ENCODE data around the gene TTBK2.
"Not testable (repeated sequence)": the region's sequence is repeated elsewhere in the genome, so short reads cannot be mapped to it uniquely, and the experiment has no call there.

The TTBK2 gene

DNA sequence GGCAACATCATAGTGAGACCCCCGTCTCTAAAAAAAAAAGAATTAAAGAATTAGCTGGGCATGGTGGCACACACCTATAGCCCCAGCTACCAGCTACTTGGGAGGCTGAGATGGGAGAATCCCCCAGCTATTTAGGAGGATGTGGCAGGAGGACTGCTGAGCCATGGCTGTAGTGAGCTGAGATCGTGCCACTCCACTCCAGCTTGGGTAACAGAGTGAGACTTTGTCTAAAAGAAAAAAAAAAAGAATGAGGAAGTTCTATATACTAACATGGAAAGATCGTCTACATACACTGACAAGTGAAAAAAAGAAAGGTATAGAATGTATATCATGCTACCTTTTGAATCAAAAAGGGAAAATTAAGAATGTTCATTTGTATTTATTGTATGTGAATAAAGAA lies 99.8 kb downstream of the TTBK2 start:
- DNase-seq = no peak

DNA sequence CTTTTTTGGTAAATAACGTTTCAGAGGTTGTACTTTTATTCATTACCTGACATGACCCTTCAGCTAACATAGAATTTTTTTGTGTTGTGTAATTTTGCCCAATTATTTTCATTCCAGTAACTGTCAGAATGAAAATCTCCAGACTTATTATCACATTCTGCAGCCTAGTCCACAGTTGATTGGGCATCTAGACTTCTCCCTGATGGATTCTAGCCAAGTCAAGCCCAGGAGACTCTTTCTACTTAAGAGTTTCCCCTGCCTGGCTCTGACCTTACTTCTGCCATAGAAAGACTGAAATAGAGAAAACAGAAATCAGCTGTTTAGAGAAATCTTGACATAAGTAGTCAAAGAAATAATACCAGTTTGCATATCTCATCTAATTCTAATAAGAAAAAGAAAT lies 100.8 kb downstream of the TTBK2 start:
- DNase-seq = no peak

DNA sequence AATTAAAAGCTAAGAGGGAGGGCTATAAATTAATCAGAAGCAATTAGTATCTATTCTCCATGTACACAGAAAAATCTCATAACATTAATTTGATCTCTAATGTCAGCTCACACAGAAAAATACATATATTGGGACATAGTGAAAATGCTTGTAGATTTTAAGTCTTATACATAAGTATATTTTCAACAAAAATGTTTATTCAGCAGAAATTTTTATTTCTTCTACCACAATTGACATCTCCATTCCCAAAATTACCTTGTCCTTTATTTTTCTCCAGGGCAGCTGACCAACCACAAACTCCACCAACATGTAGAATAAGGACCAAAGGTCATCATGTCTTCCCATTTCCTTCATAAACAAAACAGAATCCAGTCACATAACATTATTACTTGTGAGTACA lies 109.1 kb downstream of the TTBK2 start:
- no peak for DNase-seq

DNA sequence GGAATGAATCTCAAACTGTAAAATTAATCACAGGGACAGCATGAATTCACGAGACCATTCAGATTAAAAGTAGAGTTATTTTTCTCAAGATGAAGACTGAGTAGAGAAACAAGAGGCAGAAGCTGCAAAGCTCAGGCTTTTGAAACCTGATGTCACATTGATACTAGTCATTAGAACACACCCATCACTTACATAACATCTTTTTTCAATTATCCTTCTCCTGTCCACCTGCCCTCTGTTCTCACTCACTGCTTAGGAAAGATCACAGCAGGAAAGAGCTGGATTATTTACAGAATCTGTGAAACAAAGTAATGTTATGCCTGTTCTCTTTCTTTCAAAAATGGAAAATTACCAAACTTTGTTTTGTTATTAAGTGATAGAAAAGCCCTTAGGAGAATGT lies 111.7 kb downstream of the TTBK2 start:
- DNase-seq = peak; percentile 60

DNA sequence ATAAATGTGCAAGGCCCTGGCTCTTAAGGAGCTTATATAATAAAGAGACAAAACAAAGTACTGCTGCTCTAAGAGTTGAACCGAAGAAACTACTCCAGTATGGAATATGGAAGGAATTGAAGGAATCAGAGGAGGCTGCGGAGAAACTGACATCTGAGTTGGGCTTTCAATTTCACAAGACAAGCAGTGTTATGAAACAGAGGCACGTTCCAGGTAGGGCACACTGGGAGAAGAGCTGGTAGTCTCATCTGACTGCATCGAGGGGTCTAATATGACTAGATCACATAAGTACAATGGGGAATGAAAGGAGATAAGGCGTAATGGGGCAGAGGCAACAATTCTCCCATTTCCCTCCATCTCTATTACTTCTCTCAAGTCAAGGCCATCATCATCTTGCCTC lies 115.3 kb downstream of the TTBK2 start:
- no peak for DNase-seq

DNA sequence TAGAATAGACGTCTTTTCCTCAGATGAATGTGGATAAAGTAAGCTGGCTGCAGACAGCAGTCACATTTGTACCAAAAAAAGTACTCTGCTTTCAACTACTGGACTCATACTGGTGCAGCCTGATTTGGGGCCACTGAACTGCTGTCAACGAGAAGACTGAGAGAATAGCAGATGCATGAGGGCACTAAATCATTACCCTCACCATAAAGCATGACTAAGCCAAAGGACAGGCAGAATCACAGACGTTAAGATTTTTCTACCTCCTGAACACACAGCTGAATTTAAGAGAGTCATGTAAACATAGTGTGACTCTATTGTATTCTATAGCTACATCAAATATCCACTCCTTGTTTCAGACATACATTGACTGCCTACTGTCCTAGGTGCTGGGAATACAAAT lies 115.8 kb downstream of the TTBK2 start:
- no peak for DNase-seq

DNA sequence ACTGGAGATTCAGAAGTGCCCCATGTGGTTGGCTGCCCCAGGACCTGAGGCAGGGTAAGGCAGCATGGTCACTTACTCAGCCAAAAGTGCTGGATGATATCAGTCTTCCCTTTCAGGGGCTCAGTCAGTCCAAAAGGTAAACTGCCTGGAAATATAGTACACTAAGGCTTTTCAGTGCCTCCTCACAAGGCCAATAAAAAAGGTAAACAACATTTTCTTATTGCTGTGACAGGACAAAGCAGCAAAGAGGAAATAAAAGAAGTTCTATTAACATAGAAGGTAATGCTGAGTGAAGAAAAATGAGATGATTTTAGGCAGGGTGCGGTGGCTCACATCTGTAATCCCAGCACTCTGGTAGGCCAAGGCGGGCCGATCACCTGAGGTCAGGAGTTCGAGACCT lies 117.1 kb downstream of the TTBK2 start:
- DNase-seq = no peak

DNA sequence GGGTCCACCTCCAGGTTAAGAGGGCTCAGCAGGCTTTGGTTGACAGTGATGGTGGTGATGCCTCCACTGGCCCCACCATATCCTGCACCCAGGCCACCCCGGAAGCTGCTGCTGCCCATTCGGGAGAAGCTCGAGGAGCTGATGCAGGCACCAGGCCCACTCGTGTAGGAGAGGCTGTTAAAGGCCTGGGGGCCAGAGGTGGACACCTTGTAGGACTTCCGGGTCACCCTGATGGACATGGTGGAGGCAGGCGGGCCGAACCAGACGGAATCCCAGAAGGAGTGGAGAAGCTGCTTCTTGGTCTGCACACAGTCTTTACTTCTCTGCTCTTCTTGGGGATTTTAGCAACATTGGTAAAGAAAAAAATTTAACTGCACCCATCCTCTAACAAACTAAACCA lies 118.4 kb downstream of the TTBK2 start:
- no peak for DNase-seq

DNA sequence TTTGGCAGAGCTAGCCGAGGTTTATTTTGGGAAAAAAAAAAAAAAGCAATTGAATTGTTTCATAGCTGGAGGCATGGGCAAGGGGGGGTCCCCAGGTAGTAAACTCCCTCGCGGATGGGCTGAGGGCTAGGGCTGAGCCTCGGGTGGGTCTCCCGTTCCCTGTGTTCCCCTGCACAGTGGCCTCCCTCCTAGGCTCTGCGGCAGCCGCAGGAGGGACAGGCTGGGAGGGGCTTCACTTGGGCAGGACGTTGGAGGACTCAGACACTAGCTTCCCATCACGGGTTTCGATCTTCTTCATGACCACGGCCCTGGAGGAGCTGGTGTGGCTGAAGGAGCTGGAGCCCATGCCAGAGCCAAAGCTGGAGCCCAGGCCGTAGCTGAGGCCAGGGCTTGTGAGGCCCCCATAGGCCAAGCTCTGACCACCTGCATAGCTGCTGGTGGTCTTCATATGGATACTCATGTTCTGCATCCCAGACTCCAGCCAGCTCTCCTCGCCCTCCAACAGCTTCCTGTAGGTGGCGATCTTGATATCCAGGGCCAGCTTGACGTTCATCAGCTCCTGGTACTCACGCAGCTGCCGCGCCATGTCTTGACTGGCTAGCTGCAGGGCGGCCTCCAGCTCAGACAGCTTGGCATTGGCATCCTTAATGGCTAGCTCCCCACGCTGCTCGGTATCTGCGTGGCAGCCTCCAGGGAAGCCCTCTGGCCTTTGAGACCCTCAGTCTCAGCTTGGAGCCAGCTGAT lies 119.7 kb downstream of the TTBK2 start:
- no peak for DNase-seq

DNA sequence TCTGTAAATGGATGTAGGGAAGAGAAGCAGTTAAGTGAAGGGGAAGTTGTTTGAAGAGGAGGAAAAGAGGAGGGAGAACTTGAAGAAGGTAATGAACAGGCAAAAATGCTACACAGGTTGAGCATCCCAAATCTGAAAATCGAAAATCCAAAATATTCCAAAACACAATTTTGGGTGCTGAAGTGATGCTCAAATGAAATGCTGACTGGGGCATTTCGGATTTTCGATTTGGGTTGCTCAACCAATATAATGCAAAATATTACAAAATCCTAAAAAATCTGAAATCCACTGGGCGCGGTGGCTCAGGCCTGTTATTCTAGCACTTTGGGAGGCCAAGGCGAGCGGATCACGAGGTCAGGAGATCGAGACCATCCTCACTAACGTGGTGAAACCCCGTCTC lies 121.8 kb downstream of the TTBK2 start:
- no peak for DNase-seq

DNA sequence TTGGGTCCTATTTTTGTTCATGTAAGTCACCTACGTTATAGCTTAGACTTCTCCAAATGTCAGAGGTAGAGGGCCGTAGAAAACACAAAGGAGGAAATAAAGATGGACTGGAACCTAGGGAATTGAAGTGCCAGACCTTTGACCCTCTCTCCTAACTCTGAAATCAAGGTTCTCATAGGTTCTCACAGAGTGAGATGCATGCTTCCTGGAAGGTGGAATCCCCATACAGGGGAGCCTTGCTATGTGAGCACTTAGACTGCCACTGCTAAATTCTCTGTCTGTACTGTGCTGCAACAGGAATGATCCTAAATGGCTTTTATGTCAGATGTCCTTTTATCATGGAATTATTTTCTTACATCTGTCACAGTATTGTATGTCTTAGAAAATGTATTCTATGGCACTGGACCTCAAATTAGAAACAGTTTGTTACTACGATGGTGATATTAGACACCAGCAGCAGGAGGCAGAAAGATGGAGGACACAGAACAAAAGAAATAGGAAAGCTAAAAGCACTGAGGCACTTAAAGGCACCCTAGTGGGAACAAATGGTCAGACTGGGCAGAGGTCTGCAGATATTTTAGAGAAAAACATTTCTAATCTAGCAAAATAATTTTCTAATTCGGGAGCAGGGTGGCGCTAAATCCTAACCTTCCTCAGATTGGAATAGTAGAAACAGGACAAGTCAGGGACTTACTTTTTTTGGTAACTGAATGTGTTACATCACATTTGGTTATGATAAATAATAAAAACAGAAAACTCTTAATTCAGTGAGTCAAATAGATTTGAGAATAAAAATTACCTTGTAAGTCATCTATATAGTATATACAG lies 123.4 kb downstream of the TTBK2 start:
- peak; percentile 48 for DNase-seq

DNA sequence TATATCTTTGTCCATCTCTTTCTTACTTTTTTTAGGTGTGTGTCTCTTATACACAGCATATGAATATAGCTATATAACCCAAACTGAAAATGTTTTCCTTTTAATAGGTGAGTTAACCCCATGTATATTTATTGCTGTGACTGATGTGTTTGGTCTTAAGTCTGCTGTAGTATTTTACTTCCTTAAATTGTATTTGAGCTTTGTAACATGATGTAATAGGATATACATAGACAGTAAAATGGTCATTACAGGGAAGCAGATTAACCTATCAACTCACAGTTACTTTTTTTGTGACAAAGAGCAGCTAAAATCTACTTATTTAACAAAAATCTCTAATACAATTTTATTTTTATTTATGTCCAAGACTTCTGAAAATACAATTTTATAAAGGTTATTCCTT lies 131.9 kb downstream of the TTBK2 start:
- DNase-seq = no peak

DNA sequence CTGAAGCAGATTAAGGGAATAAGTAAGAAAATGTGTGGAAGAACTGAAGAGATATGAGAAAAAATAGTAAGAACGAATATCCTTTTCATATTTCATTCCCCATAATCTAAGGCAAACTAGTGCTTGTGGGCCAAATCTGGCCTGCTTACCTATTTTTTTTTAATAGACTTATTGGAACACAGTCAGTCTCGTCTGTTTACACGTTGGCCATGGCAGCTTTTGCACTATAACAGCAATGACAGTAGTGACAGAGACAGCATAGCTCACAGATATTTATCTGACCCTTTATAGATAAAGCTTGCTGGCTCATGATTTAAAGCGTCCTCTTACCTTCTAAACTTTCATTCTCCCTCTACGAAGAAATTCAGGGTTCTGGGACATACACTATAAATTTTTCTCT lies 133.6 kb downstream of the TTBK2 start:
- DNase-seq = no peak

DNA sequence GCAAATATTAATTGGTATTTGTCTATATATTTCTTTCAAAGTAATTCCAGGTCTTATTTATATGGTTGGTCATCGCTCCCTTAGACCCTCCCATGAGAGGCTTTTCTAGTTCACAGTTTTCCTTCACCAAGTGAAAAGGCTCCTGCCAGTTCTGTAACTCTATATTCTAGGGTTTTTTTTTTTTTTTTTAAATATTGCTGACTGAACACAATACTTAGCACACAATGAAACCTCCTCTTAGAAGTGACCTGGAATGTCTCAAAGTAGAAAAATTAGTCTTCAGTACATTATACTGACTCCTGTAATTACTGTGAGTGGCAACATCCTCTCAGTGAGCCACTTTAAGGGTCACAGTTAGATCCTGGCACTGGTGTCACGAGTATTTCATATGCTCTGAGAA lies 135.0 kb downstream of the TTBK2 start:
- DNase-seq = no peak

DNA sequence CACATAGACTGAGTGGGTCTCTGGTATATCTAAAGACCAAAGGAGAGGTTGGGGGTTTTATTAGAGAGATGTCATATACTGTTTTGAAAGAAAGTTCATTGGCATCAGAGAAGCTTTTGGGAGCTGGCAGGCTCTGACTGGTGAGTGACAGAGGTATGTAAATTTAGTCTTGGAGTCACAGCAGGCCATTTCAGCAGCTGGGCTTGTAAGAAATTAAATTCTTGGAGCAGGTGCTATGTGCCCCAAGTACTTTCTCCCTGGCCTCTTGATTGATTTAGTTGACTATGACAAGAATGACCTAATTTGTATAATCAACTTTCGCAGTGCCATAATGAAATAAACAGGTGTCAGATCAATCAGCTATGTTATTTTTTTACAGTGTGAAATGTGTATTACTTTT lies 135.9 kb downstream of the TTBK2 start:
- DNase-seq = no peak

DNA sequence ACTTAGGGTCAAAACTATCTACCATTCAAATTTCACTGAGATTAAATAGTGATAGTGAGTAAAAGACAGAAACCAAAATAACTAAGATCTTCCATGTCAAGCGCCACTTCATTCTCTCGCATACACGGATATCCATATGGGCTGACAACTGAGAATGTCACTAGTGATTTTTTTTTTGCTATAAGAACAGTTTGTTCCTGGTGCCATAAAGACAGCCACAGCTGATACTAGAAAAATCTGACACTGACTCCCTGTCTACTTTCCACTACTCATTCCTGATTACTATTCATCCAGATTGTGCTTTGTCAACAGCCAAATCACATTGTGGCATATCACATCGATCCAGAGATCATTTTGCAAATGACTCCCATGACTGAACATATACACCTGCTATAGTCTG lies 137.9 kb downstream of the TTBK2 start:
- no peak for DNase-seq

DNA sequence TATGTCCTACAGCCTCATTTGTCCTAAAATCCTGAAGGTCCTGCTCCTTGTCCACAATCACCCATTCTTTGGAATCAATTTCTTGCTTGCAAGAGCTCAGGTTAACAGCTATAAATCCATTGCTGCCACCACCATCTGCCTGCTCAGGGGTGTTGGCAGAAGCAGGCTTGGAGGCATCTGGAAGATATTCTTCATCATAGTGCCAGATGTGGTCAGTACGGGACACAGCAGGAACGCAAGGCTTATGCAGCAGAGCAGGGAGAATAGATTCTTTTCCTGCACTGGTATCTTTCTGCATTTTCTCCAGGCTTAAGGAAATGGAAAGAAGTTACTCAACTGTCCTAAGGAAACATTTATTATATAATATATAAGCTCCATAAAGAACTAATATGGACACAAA lies 145.2 kb downstream of the TTBK2 start:
- no peak for DNase-seq

DNA sequence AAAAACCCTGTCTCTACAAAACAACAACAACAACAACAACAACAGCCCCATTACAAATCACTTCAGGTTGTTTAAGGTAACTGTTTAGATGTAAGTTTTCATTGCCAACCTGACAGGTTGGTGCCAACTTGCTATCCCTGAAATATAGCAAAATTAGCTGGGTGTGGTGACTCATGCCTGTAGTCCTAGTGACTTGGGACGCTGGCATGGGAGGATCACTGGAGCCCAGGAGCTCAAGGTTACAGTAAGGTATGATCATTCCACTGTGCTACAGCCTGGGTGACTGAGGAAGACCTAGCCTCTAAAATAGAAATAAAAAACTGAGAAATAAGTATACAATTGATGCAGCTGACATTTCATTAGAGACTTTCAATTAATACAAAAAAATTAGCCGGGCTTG lies 147.7 kb downstream of the TTBK2 start:
- no peak for DNase-seq

DNA sequence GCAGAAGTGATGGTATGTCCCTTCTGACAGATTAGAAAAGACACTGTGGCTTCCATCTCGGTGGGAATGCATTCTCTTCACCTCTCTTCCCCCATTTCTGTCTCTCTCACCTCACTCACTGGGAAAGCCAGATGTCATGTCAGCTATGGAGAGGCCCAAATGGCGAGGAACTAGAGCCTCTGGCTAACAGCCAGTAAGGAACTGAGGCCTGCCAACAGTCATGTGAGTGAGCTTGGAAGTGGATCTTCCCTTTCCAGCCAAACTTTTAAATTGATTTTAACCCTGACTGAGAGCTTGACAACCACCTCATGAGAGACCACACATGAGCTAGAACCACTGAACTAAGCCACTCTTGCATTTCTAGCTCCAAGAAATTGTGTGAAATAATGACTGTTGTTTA lies 148.4 kb downstream of the TTBK2 start:
- DNase-seq = no peak

DNA sequence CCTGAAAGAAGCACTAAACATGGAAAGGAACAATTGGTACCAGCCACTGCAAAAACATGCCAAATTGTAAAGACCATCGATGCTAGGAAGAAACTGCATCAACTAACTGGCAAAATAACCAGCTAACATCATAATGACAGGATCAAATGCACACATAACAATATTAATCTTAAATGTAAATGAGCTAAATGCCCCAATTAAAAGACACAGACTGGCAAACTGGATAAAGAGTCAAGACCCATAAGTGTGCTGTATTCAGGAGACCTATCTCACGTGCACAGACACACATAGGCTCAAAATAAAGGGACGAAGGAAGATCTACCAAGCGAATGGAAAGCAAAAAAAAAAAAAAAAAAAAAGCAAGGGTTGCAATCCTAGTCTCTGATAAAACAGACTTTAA lies 154.5 kb downstream of the TTBK2 start:
- not testable (repeated sequence) for DNase-seq

DNA sequence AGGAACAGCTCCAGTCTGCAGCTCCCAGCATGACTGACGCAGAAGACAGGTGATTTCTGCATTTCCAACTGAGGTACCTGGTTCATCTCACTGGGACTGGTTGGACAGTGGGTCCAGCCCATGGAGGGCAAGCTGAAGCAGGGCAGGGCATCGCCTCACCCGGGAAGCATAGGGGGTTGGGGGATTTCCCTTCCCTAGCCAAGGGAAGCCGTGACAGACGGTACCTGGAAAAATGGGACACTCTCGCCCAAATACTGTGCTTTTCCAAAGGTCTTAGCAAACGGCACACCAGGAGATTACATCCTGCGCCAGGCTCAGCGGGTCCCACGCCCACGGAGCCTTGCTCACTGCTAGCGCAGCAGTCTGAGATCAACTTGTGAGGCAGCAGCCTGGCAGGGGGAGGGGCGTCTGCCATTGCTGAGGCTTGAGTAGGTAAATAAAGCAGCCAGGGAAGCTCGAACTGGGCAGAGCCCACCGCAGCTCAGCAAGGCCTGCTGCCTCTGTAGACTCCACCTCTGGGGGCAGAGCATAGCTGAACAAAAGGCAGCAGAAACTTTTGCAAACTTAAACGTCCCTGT lies 156.3 kb downstream of the TTBK2 start:
- peak; percentile 76 for DNase-seq

DNA sequence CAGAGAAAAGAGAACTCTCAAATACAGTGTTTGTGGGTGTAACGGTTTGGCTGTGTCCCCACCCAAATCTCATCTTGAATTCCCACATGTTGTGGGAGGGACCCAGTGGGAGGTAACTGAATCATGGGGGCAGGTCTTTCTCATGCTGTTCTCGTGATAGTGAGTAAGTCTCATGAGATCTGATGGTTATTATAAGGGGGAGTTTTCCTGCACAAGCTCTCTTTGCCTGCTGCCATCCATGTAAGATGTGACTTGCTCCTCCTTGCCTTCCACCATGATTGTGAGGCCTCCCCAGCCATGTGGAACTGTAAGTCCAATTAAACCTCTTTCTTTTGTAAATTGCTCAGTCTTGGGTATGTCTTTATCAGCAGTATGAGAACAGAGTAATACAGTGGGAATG lies 158.8 kb downstream of the TTBK2 start:
- DNase-seq = not testable (repeated sequence)

DNA sequence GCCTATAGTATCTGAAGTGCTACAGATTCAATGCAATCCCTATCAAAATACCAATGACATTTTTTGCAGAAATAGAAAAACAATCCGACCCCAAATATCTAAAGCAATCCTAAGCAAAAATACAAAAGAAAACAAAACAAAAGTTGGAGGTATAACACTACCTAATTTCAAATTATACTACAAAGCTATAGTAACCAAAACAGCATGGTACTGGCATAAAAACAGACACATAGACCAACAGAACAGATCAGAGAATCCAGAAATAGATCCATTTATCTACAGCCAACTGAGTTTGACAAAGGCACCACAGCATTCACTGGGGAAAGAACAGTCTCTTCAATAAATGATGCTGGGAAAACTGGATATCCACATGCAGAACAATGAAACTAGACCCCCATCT lies 159.8 kb downstream of the TTBK2 start:
- no peak for DNase-seq

DNA sequence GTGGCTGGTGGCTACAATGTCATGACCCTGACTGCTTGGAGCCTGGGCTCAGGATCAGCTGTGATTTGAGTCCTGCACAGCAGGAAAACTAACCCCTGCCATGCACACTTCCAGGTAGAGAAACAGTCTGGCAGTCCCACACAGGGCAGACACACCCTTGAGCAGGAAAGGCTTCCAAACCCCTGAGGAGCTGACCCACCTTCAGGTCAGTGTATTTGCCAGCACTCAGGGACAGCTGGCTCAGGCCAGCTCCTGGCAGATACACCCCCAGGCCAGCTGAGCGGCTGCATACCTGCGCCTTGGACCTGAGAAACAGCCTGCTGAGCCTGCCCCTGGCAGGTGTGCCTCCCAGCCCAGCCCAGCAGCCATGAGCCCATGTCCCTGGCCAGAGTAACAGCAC lies 161.5 kb downstream of the TTBK2 start:
- DNase-seq = peak; percentile 46
